ENCODE data around the gene UGT1A9. TPM values are rescaled to one million over a fixed set of nuclear protein-coding genes. Genes with fewer than 3 reads are reported as not detected.

UGT1A9 gene
- total RNA-seq, 2 donors from 2014 or later = not detected

- intact Hi-C loops (cut with DNase I) = no loop called here
- Histone ChIP-seq H3K4me1 (no peaks in the 10 kb centered on the region), H3K9me3 (no peaks in the 10 kb centered on the region), H3K36me3 (replicated peaks in 1 of 2; ENCODE audit: insufficient read depth in 1 of 2, low read depth in 2 of 2) (no peaks in the 10 kb centered on the region), H3K27ac (no peak overlapping the region), H3K27me3 (no peaks in the 10 kb centered on the region), H3K4me3 (no peak overlapping the region)
- peak in 1 of 4 donors; percentile 4 for DNase-seq
- ATAC-seq = no peak
- TF ChIP-seq CTCF (IDR thresholded peaks at IDR 0.05) (no peak), POLR2A (IDR thresholded peaks at IDR 0.05) (no peak)
- WGBS, 2 donors = 72 to 81% methylated on average over 8 of the region's 8 CpGs
These were observed 140.0 kb downstream of the UGT1A9 start for GRCh38 chr2:233811732-233812131.

- peak in 1 of 4 donors; percentile 1 for DNase-seq
- intact Hi-C loops (cut with DNase I) = no loop called here
These were observed 141.7 kb downstream of the UGT1A9 start for GRCh38 chr2:233813236-233814055.

DNA sequence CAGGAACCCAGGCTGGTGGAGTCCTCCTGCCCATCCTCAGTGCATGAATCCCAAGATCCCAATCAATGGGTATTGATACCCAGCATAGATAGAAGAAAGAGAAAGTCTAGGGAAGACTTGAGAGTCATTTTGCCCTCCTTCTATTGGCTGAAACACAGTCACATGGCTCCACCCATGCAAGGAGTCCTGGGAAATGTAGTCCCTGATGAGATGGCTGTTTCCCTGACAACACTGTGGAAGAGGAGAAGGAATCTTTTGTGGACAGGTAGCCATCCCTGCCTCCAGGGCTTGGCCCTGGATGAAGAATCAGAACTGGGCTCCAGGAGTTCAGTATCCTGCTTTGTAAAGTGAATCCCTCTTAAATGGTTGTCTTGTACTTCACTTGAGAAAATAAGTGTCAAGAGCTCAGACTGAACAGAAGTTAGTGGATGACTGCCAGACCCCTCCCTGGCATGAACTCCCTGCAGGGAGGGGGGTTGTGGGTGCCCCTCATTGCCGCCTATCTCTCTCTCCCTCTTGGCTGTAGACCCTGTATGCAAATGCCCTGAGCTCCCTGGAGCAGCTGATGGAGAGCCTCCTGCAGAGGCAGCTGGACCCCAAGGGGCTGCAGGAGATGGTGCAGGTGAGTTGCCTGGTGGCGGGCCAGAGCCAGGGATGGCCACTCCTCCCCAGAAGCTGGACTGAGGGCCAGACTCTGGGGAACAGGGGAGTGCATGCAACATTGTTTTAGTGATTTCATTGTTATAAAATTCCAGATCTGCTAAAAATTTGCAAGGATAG, 142.5 kb downstream of the UGT1A9 start:
- peak in 2 of 4 donors; percentile 3 to 4 for DNase-seq
- H3K9me3 ChIP-seq = no peaks in the 10 kb centered on the region
- WGBS, 2 donors = 57 to 67% methylated on average over 2 of the region's 2 CpGs
- no peak overlapping the region for H3K4me3 ChIP-seq
- no peak overlapping the region for H3K27ac ChIP-seq
- intact Hi-C loops (cut with DNase I) = no loop called here
- no peaks in the 10 kb centered on the region for H3K27me3 ChIP-seq
- no peak for ATAC-seq
- no peaks in the 10 kb centered on the region for H3K36me3 ChIP-seq (replicated peaks in 1 of 2; ENCODE audit: insufficient read depth in 1 of 2, low read depth in 2 of 2)
- TF ChIP-seq CTCF (IDR thresholded peaks at IDR 0.05) = no peak
- TF ChIP-seq POLR2A (IDR thresholded peaks at IDR 0.05) = no peak
- no peaks in the 10 kb centered on the region for H3K4me1 ChIP-seq

More at GRCh38 chr2:233813236-233814055, 141.7 kb downstream of the UGT1A9 start:
- Histone ChIP-seq H3K9me3 (no peaks in the 10 kb centered on the region), H3K36me3 (replicated peaks in 1 of 2; ENCODE audit: insufficient read depth in 1 of 2, low read depth in 2 of 2) (no peaks in the 10 kb centered on the region), H3K27ac (no peak overlapping the region), H3K4me1 (no peaks in the 10 kb centered on the region), H3K27me3 (no peaks in the 10 kb centered on the region), H3K4me3 (no peak overlapping the region)
- WGBS, 2 donors = 64 to 73% methylated on average over 2 to 3 of the region's 3 CpGs
- ATAC-seq = no peak
- no peak for TF ChIP-seq CTCF (IDR thresholded peaks at IDR 0.05)
- TF ChIP-seq POLR2A (IDR thresholded peaks at IDR 0.05) = no peak

GRCh38 chr2:233815861-233816260, 144.2 kb downstream of the UGT1A9 start:
- ATAC-seq (no peak), DNase-seq (no peak)
- intact Hi-C loops (cut with DNase I) = no loop called here
- no peaks in the 10 kb centered on the region for H3K27me3 ChIP-seq
- TF ChIP-seq POLR2A (IDR thresholded peaks at IDR 0.05) = no peak
- no peak for TF ChIP-seq CTCF (IDR thresholded peaks at IDR 0.05)
- H3K36me3 ChIP-seq (replicated peaks in 1 of 2; ENCODE audit: insufficient read depth in 1 of 2, low read depth in 2 of 2) = no peaks in the 10 kb centered on the region
- H3K4me3 ChIP-seq = no peak overlapping the region
- no peaks in the 10 kb centered on the region for H3K9me3 ChIP-seq
- 74 to 83% methylated on average over 6 of the region's 6 CpGs for WGBS, 2 donors
- no peak overlapping the region for H3K27ac ChIP-seq
- no peaks in the 10 kb centered on the region for H3K4me1 ChIP-seq
